Thyroid gland (tissue), 4 donors: ENCODE measurements around the gene KCTD21. TPM values are rescaled to one million over a fixed set of nuclear protein-coding genes. Genes with fewer than 3 reads are reported as not detected.

ENCODE experiments used
- DNase-seq, 2 donors: peaks; one replicate each; pipeline ENCODE4 v3.0.0-alpha.2; 2019
- H3K27ac ChIP-seq, 3 donors: fragments of 200-600 bp; sonication (generic); 1 replicate in 2 of 3; 2 replicates in 1 of 3; pipeline ENCODE4 v1.5.1; 2016 to 2019; ENCODE audit warnings: mild to moderate bottlenecking in 1 of 3, moderate library complexity in 1 of 3
- H3K27me3 ChIP-seq: fragments of 200-600 bp; sonication (generic); one replicate; pipeline ENCODE4 v1.5.1; 2019
- H3K36me3 ChIP-seq, 2 donors: fragments of 200-600 bp; sonication (generic); one replicate each; pipeline ENCODE4 v1.5.1; 2016 to 2019
- H3K4me1 ChIP-seq, 2 donors: fragments of 200-600 bp; sonication (generic); one replicate each; pipeline ENCODE4 v1.5.1; 2017 to 2019
- H3K4me3 ChIP-seq, 3 donors: fragments of 200-600 bp; sonication (generic); replicated peaks in 1 of 3; 1 replicate in 2 of 3; 2 replicates in 1 of 3; pipeline ENCODE4 v1.5.1; 2016; ENCODE audit warnings: mild to moderate bottlenecking in 1 of 3
- H3K9me3 ChIP-seq: fragments of 200-600 bp; sonication (generic); one replicate; pipeline ENCODE4 v1.5.1; 2017
- POLR2A ChIP-seq, 2 donors: fragments of 450-650 bp; IDR thresholded peaks; one replicate each; pipeline ENCODE4 v1.6.1; 2017; ENCODE audit warnings: antibody characterized with exemption in 2 of 2, mild to moderate bottlenecking in 2 of 2, moderate library complexity in 1 of 2
- WGBS, 2 donors: methylation state at CpG; one replicate each; pipeline ENCODE4 v1.1.5; 2017; 5-methylcytosine and 5-hydroxymethylcytosine counted together
- intact Hi-C: fragments of 100-400 bp; cut with DNase I; formaldehyde crosslinking; loops from one replicate; pipeline ENCODE4 v1.15.1; 2023
- total RNA-seq, 4 donors: library from RNA; depleted of rRNA; stranded (reverse); fragments of >200 nt; gene quantifications; one replicate each; pipeline ENCODE4 v1.2.3, GENCODE V29; 2016
- TF ChIP-seq, protein P1 (sequence below), 6 experiments: fragments of 200-600 bp in 3 of 6; fragments of 450-650 bp in 3 of 6; sonication (generic) in 3 of 6; IDR thresholded peaks; one replicate each; pipeline ENCODE4 v1.5.1; 2016 to 2019; ENCODE audit warnings: antibody characterized with exemption in 6 of 6, mild to moderate bottlenecking in 2 of 6, inconsistent platforms in 1 of 6, moderate library complexity in 1 of 6

The KCTD21 gene
- total RNA-seq, 4 donors from 2014 or later = 16.6 to 23.4 (median 17.0) TPM

DNA sequence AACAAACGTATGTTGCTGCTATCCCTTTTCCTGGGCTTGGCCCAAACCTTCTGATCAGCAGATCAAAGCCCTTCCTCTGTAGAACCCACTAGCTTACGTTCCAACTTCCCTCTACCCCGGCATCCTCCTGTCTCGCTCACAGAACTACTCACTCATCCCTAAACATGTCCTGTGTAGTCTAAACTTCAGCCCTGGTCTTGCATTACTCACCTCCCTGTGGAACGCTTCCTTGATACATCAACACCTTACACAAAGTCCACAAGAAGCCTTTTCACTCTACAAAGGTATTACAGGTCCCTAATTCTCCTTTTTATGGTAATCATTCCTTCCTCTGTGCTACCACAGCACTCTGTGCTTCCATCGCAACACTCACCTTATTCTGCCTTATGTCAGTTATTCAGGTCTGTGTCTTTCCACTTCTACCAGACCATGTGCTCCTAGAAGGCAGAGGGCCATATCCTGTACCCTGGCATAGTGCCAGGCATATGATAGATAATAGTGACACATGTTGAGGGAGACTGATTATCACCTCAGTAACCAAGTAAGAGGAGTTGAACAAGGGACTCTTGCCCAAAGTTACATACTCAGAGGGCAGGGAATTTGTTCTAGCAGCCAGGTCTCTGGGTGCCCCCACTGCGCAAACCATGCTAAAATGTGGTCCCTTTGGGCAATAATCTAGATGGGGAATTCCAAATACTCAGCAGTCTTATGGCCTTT lies 41.9 kb upstream of the KCTD21 start:
- no peak for DNase-seq
- H3K36me3 ChIP-seq = no peaks in the 10 kb centered on the region
- peaks cover 0 to 10% of the 10 kb centered on the region in 2 donors for H3K4me1 ChIP-seq
- intact Hi-C loops = no loop called here
- H3K27ac ChIP-seq = no peak overlapping the region
- H3K9me3 ChIP-seq = no peaks in the 10 kb centered on the region
- WGBS, 2 donors = 90 to 94% methylated on average over 7 of the region's 7 CpGs
- TF ChIP-seq POLR2A (IDR thresholded peaks at IDR 0.05) = no peak
- TF ChIP-seq, protein P1, sequence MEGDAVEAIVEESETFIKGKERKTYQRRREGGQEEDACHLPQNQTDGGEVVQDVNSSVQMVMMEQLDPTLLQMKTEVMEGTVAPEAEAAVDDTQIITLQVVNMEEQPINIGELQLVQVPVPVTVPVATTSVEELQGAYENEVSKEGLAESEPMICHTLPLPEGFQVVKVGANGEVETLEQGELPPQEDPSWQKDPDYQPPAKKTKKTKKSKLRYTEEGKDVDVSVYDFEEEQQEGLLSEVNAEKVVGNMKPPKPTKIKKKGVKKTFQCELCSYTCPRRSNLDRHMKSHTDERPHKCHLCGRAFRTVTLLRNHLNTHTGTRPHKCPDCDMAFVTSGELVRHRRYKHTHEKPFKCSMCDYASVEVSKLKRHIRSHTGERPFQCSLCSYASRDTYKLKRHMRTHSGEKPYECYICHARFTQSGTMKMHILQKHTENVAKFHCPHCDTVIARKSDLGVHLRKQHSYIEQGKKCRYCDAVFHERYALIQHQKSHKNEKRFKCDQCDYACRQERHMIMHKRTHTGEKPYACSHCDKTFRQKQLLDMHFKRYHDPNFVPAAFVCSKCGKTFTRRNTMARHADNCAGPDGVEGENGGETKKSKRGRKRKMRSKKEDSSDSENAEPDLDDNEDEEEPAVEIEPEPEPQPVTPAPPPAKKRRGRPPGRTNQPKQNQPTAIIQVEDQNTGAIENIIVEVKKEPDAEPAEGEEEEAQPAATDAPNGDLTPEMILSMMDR (IDR thresholded peaks at IDR 0.05) = no peak
- H3K27me3 ChIP-seq = no peaks in the 10 kb centered on the region
- H3K4me3 ChIP-seq = no peak overlapping the region

DNA sequence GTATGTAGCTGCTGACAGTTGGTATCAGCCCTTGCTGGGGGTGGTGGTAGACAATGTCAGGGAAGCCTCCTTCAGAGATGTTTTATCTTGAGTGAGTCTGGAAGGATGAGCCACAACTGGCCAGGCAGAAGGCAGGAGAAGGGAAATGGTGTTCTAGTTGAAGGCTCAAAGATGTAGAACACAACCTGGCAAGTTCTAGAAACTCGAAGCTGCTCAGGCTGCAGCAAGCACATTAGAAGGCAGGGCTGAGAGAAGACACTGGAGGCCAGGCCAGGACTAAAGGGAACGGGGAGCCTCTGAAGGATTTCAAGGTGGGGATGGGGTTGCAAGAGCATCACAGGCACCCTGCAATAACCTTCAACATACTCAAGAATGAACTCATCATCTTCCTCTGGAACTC lies 40.7 kb upstream of the KCTD21 start:
- H3K27ac ChIP-seq = no peak overlapping the region
- no peak for DNase-seq
- no peaks in the 10 kb centered on the region for H3K27me3 ChIP-seq
- TF ChIP-seq POLR2A (IDR thresholded peaks at IDR 0.05) = no peak
- TF ChIP-seq, protein P1 (IDR thresholded peaks at IDR 0.05) = no peak
- H3K36me3 ChIP-seq = peaks cover 2 to 4% of the 10 kb centered on the region in 2 donors
- WGBS, 2 donors = 95 to 98% methylated on average over 2 of the region's 2 CpGs
- H3K4me3 ChIP-seq = no peak overlapping the region
- intact Hi-C loops = loop anchor here (10.0 kb wide), 1 partner anchor 186 kb away; the partner anchor contains the start of gene GAB2
- no peaks in the 10 kb centered on the region for H3K9me3 ChIP-seq
- peaks cover 0 to 10% of the 10 kb centered on the region in 2 donors for H3K4me1 ChIP-seq

DNA sequence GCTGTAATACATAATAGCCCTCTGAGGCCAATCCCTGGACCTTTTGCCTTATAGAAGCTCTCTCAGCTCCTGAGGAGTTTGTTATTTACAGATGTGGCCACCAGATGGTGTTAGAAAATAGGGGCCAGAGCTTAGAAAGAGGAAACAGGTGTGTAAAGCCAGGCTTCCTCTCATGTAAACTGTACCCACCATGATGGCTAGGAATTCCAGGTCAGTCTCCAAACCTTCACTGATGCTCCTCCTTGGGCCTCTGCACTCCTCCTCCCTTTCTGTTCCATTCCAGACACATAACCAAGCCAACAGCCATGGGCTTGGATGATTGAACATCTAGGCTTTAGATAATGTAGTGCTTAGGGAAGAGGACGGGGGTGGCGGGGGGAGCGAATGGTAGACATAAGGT lies 40.0 kb upstream of the KCTD21 start:
- Histone ChIP-seq H3K27me3 (no peaks in the 10 kb centered on the region), H3K9me3 (no peaks in the 10 kb centered on the region), H3K4me3 (no peak overlapping the region), H3K36me3 (peaks cover 6 to 7% of the 10 kb centered on the region in 2 donors), H3K4me1 (peaks cover 0 to 10% of the 10 kb centered on the region in 2 donors), H3K27ac (no peak overlapping the region)
- no peak for TF ChIP-seq POLR2A (IDR thresholded peaks at IDR 0.05)
- TF ChIP-seq, protein P1 (IDR thresholded peaks at IDR 0.05) = peak; percentile 20 to 65 (median 50)
- WGBS, 2 donors = 94 to 96% methylated on average over 3 of the region's 3 CpGs
- peak in 1 of 2 donors; percentile 14 for DNase-seq
- intact Hi-C loops = loop anchor here (10.0 kb wide), 1 partner anchor 186 kb away; the partner anchor contains the start of gene GAB2

DNA sequence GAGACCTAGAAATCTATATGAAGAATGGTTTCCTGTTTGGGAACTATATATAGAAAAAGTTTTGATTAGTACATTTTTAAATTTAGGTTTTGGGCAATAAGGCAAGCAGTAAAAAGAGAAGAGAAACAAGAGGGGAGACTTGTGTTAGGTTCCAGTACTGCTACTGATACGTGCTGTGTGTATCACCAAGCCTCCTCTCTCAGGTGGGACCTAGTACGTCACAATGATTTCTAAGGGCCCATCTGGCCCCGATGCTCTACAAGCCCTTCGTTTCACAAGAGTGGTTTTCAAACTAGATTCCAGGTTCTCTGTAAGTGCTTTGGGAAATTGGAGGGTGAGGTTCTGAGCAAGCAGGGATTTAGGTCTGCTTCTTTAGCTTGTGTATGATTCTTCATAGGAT lies 39.5 kb upstream of the KCTD21 start:
- intact Hi-C loops = loop anchor here (10.0 kb wide), 1 partner anchor 187 kb away; the partner anchor contains the start of gene GAB2
- Histone ChIP-seq H3K9me3 (no peaks in the 10 kb centered on the region), H3K27ac (no peak overlapping the region), H3K27me3 (no peaks in the 10 kb centered on the region), H3K36me3 (peaks cover 11 to 13% of the 10 kb centered on the region in 2 donors), H3K4me1 (peaks cover 0 to 10% of the 10 kb centered on the region in 2 donors), H3K4me3 (no peak overlapping the region)
- 38 to 54% methylated on average over 4 of the region's 4 CpGs for WGBS, 2 donors
- TF ChIP-seq POLR2A (IDR thresholded peaks at IDR 0.05) = no peak
- TF ChIP-seq, protein P1 (IDR thresholded peaks at IDR 0.05) = no peak
- DNase-seq = peak; percentile 12 to 20
